K562 (cell line): Measurements from ENCODE around the gene BCAM. TPM values are rescaled to one million over a fixed set of nuclear protein-coding genes. Genes with fewer than 3 reads are reported as not detected.
A peak's percentile ranks its signal among the peaks of the same experiment; 100 is the strongest.

Experiments used
- ATAC-seq: fragments of 200-7000 bp; cut with Tn5 transposase; 3 replicates; pipeline ENCODE4 v1.9.1; 2020; ENCODE audit warnings: moderate library complexity
- BruUV-seq: library from RNA; stranded (reverse); fragments of 400-500 nt; replicated peaks from 2 replicates; lab custom pipeline; 2021; lab: Mats Ljungman, UMichigan
- CTCF ChIA-PET: fragments of 300-600 bp; formaldehyde crosslinking; extraction: SDS; loops from one replicate; lab custom pipeline; 2021; ENCODE audit warnings: low intra/inter-chr PET ratio; lab: Yijun Ruan, JAX
- POLR2A ChIA-PET: fragments of 300-600, 350-650 bp; sonication (Branson Sonifier 250); formaldehyde crosslinking; extraction: SDS; loops from one replicate; lab custom pipeline; 2021; ENCODE audit warnings: antibody characterized with exemption, inconsistent platforms; lab: Yijun Ruan, JAX
- DNase-seq, 4 experiments: peaks; one replicate each; pipeline versions ENCODE4 v3.0.0 to v3.0.0-alpha.2; 2011 to 2018; ENCODE audit warnings: low spot score in 3 of 4, mixed read lengths in 3 of 4; ENCODE audit errors: extremely low read depth in 1 of 4
- FAIRE-seq: peaks from 2 replicates; lab custom pipeline; 2011; peaks lifted over from hg19 to GRCh38; lab: Jason Lieb, UNC
- H2AFZ ChIP-seq: 2 replicates; pipeline ENCODE4 v1.6.0; 2011; ENCODE audit warnings: low read depth, low read length, control low read depth, inconsistent platforms
- H3K27ac ChIP-seq: fragments of 200-600 bp; 3 replicates; pipeline ENCODE4 v1.8.0; 2011; ENCODE audit warnings: low read depth, mild to moderate bottlenecking, control low read depth, inconsistent platforms, low read length, moderate library complexity, mixed read lengths; ENCODE audit errors: extremely low read depth
- H3K27me3 ChIP-seq, 2 experiments: fragments of 300-600 bp in 1 of 2; 2 replicates in 1 of 2; 3 replicates in 1 of 2; pipeline versions ENCODE4 v1.6.0 to v1.8.0; 2011; ENCODE audit warnings: inconsistent platforms in 2 of 2, low read length in 2 of 2, mild to moderate bottlenecking in 1 of 2, mixed read lengths in 1 of 2, moderate library complexity in 1 of 2; ENCODE audit not compliant: control insufficient read depth in 2 of 2, insufficient read depth in 2 of 2
- H3K36me3 ChIP-seq: fragments of 300-600 bp; 3 replicates; pipeline ENCODE4 v1.8.0; 2011; ENCODE audit warnings: mild to moderate bottlenecking, low read length, inconsistent platforms; ENCODE audit not compliant: control insufficient read depth, insufficient read depth
- H3K4me1 ChIP-seq, 2 experiments: fragments of 200-600 bp in 1 of 2; replicated peaks in 1 of 2; 2 replicates in 1 of 2; 3 replicates in 1 of 2; pipeline versions ENCODE4 v1.5.1 to v1.8.0; 2011; ENCODE audit warnings: inconsistent platforms in 2 of 2, low read length in 2 of 2, mild to moderate bottlenecking in 1 of 2, mixed read lengths in 1 of 2, moderate library complexity in 1 of 2; ENCODE audit not compliant: control insufficient read depth in 2 of 2, insufficient read depth in 2 of 2
- H3K4me2 ChIP-seq: 2 replicates; pipeline ENCODE4 v1.6.1; 2011; ENCODE audit warnings: low read length, control low read depth, inconsistent platforms, mixed read lengths; ENCODE audit not compliant: insufficient read depth
- H3K4me3 ChIP-seq: fragments of 200-600 bp; sonication (generic), shearing (Covaris generic); 2 replicates; pipeline ENCODE4 v1.5.1; 2016; ENCODE audit warnings: control low read depth, inconsistent platforms
- H3K79me2 ChIP-seq: fragments of 200-600 bp; 3 replicates; pipeline ENCODE4 v1.8.0; 2011; ENCODE audit warnings: low read length, inconsistent platforms; ENCODE audit not compliant: control insufficient read depth, insufficient read depth
- H3K9ac ChIP-seq, 2 experiments: 2 replicates each; pipeline versions ENCODE4 v1.6.0 to v1.6.1; 2011; ENCODE audit warnings: low read depth in 2 of 2, low read length in 2 of 2, control low read depth in 1 of 2, inconsistent platforms in 1 of 2, mild to moderate bottlenecking in 1 of 2, mixed read lengths in 1 of 2; ENCODE audit not compliant: insufficient read depth in 1 of 2
- H3K9me1 ChIP-seq: one replicate; pipeline ENCODE4 v1.6.0; 2011; ENCODE audit warnings: inconsistent platforms, mild to moderate bottlenecking, low read length, moderate library complexity; ENCODE audit not compliant: control insufficient read depth, insufficient read depth
- H3K9me3 ChIP-seq: replicated peaks from 2 replicates; pipeline ENCODE4 v1.5.1; 2011; ENCODE audit warnings: low read depth, low read length, inconsistent platforms; ENCODE audit not compliant: control insufficient read depth, insufficient read depth
- H4K20me1 ChIP-seq: replicated peaks from 2 replicates; pipeline ENCODE4 v1.6.1; 2011; ENCODE audit warnings: low read length, inconsistent platforms, mixed read lengths; ENCODE audit not compliant: control insufficient read depth, insufficient read depth
- ATF2 ChIP-seq: sonication (generic); formaldehyde crosslinking; IDR thresholded peaks from 2 replicates; pipeline ENCODE4 v1.8.1; 2022; ENCODE audit warnings: missing genetic modification reagents
- BHLHE40 ChIP-seq: IDR thresholded peaks from 2 replicates; pipeline ENCODE4 v1.6.1; 2011; ENCODE audit warnings: low read length, improper control_type of control experiment
- BRF1 ChIP-seq: IDR thresholded peaks from 3 replicates; pipeline ENCODE4 v1.6.1; 2011; ENCODE audit warnings: borderline replicate concordance, mild to moderate bottlenecking; ENCODE audit not compliant: insufficient read length; ENCODE audit errors: extremely low read depth
- CBX5 ChIP-seq: IDR thresholded peaks from 2 replicates; pipeline ENCODE4 v1.6.1; 2014; ENCODE audit warnings: low read depth, borderline replicate concordance
- ELF4 ChIP-seq: fragments of 450-650 bp; formaldehyde crosslinking; IDR thresholded peaks from 2 replicates; pipeline ENCODE4 v1.4.0; 2022; ENCODE audit warnings: missing genetic modification characterization
- FOXM1 ChIP-seq, 2 experiments: fragments of 450-650 bp in 1 of 2; sonication (generic) in 1 of 2; formaldehyde crosslinking in 1 of 2; IDR thresholded peaks; 2 replicates each; pipeline versions ENCODE4 v1.6.1 to v1.9.0; 2017 to 2022; ENCODE audit warnings: low read depth in 2 of 2, mild to moderate bottlenecking in 2 of 2, missing genetic modification reagents in 1 of 2, moderate library complexity in 1 of 2
- HDAC1 ChIP-seq, 2 experiments: fragments of 450-650 bp; IDR thresholded peaks; 2 replicates each; pipeline ENCODE4 v1.6.1; 2016 to 2017; ENCODE audit warnings: inconsistent platforms in 1 of 2, mild to moderate bottlenecking in 1 of 2, moderate library complexity in 1 of 2
- HNRNPLL ChIP-seq: fragments of 200-400 bp; formaldehyde crosslinking; IDR thresholded peaks from 2 replicates; pipeline ENCODE4 v1.6.1; 2017; ENCODE audit warnings: low read length, low read depth, mild to moderate bottlenecking; ENCODE audit not compliant: poor library complexity, severe bottlenecking
- KLF6 ChIP-seq: fragments of 250-450 bp; sonication (Bioruptor Pico); IDR thresholded peaks from 2 replicates; pipeline ENCODE4 v1.4.0; 2020; ENCODE audit warnings: mild to moderate bottlenecking, moderate library complexity, borderline replicate concordance
- MEF2A ChIP-seq: IDR thresholded peaks from 2 replicates; pipeline ENCODE4 v1.6.1; 2011; ENCODE audit warnings: low read depth, mild to moderate bottlenecking, low read length, moderate library complexity; ENCODE audit not compliant: control insufficient read depth
- SMARCE1 ChIP-seq: fragments of 450-650 bp; IDR thresholded peaks from 2 replicates; pipeline ENCODE4 v1.7.1; 2016; ENCODE audit warnings: mild to moderate bottlenecking
- ZBTB12 ChIP-seq: fragments of 250-450 bp; sonication (Bioruptor Pico); IDR thresholded peaks from 2 replicates; pipeline ENCODE4 v1.4.0; 2020
- ZBTB8A ChIP-seq: fragments of 450-650 bp; IDR thresholded peaks from 2 replicates; pipeline ENCODE4 v1.6.1; 2018; ENCODE audit warnings: mild to moderate bottlenecking, moderate library complexity; ENCODE audit not compliant: partially characterized antibody
- ZBTB9 ChIP-seq: fragments of 450-650 bp; formaldehyde crosslinking; IDR thresholded peaks from 2 replicates; pipeline ENCODE4 v1.4.0; 2020; ENCODE audit warnings: mild to moderate bottlenecking, moderate library complexity
- ZFP36 ChIP-seq: fragments of 150-350 bp; IDR thresholded peaks from 2 replicates; pipeline ENCODE4 v1.6.1; 2018; ENCODE audit warnings: low read length, low read depth; ENCODE audit not compliant: partially characterized antibody
- WGBS: fragments of 100-300 bp; shearing (Covaris generic); methylation state at CpG from one replicate; pipeline ENCODE4 v1.1.6; 2016; ENCODE audit warnings: low coverage, mixed read lengths; ENCODE audit not compliant: insufficient coverage; ENCODE audit errors: missing lambda C conversion rate; 5-methylcytosine and 5-hydroxymethylcytosine counted together
- in situ Hi-C: fragments of 300-500 bp; cut with MboI; formaldehyde crosslinking; loops from 4 replicates; pipeline ENCODE4 v1.15.0; 2018; ENCODE audit warnings: inconsistent platforms, mixed read lengths
- intact Hi-C: fragments of 100-400 bp; cut with micrococcal nuclease; formaldehyde crosslinking; loops from 2 replicates; pipeline ENCODE4 v1.14.2; 2022
- polyA plus RNA-seq, 8 experiments: library from polyadenylated mRNA; depleted of rRNA in 4 of 8; stranded (reverse) in 5 of 8; unstranded in 3 of 8; fragments of >200 nt; fragmentation: Nextera tagmentation in 2 of 8; fragmentation: Illumina TruSeq in 1 of 8; extraction: Ambion mirVana in 2 of 8; extraction: Trizol in 1 of 8; gene quantifications; 2 replicates each; pipeline versions ENCODE4 v1.2.1 to v1.2.3, GENCODE V29; 2011 to 2014; ENCODE audit warnings: inconsistent platforms in 1 of 8, missing spikeins in 1 of 8
- total RNA-seq, 7 experiments: library from RNA; depleted of rRNA in 6 of 7; stranded (reverse); fragments of >200 nt in 6 of 7; fragmentation: Illumina TruSeq in 2 of 7; extraction: Trizol in 2 of 7; gene quantifications; 2 replicates each; pipeline versions ENCODE4 v1.2.1 to v1.2.3, GENCODE V29; 2011 to 2021; ENCODE audit warnings: low replicate concordance in 1 of 7

Gene BCAM
- total and polyA plus RNA-seq, 9 of the 15 experiments (the other 6 are each of a cell fraction or from before 2014, with no cell fraction given) = 0.07 to 1.3 (median 0.33) TPM; not detected in 2

GRCh38 chr19:44807162-44807561 is 1.7 kb upstream of the BCAM start:
- Histone ChIP-seq H3K79me2 (no peaks in the 10 kb centered on the region), H3K36me3 (no peaks in the 10 kb centered on the region), H2AFZ (no peak overlapping the region), H3K9ac (no peak overlapping the region), H3K27me3 (peaks cover 14 to 38% of the 10 kb centered on the region in 2 experiments; a peak in 4 of 5 replicates), H3K27ac (no peak overlapping the region), H3K9me3 (no peaks in the 10 kb centered on the region), H4K20me1 (no peaks in the 10 kb centered on the region), H3K4me1 (peaks cover 10 to 19% of the 10 kb centered on the region in 2 experiments; a peak in 4 of 5 replicates), H3K9me1 (no peaks in the 10 kb centered on the region), H3K4me3 (no peak overlapping the region), H3K4me2 (no peak overlapping the region)
- no peak for FAIRE-seq
- POLR2A ChIA-PET = interaction anchor here (0.7 to 1.0 kb wide), 2 partner anchors 28 to 40 kb away, joined by 3 to 5 read pairs; no protein-coding TSS in a partner anchor
- WGBS = 38% methylated on average over 5 of the region's 5 CpGs
- ATAC-seq = 0 out of 3 replicates have a peak, but pooled peaks have one; percentile 11
- intact Hi-C loops (no loop called here), in situ Hi-C loops (no loop called here)
- CTCF ChIA-PET = interaction anchor here (1.2 kb wide), 1 partner anchor 84 kb away, joined by 5 read pairs; no protein-coding TSS in a partner anchor
- peak in 1 of 4 experiments; percentile 10 for DNase-seq
- BruUV-seq = no TSS peak
- TF ChIP-seq SMARCE1 (no peak), ELF4 (CRISPR knock-in tag) (no peak), ZBTB12 (no peak), ZBTB9 (CRISPR knock-in tag) (no peak), BRF1 (no peak), ATF2 (CRISPR knock-in tag) (no peak), MEF2A (no peak), HDAC1 (IDR thresholded peaks at IDR 0.05) (no peak), KLF6 (CRISPR knock-in tag) (no peak), ZFP36 (peak; percentile 42), FOXM1 (IDR thresholded peaks at IDR 0.05; ENCODE audit: low read depth) (no peak), FOXM1 (CRISPR knock-in tag; IDR thresholded peaks at IDR 0.05; ENCODE audit: low read depth) (no peak), CBX5 (no peak), ZBTB8A (no peak), BHLHE40 (peak; percentile 58), HNRNPLL (no peak)
